GM18520 (cell line): ENCODE data around the gene SMARCD1.
"Not testable (repeated sequence)": the region's sequence is repeated elsewhere in the genome, so short reads cannot be mapped to it uniquely, and the experiment has no call there.

Experiments used
- ATAC-seq: cut with Tn5 transposase; IDR thresholded peaks from one replicate; pipeline ENCODE4 v1.9.1; 2021; ENCODE audit not compliant: unreplicated experiment

SMARCD1 gene

DNA sequence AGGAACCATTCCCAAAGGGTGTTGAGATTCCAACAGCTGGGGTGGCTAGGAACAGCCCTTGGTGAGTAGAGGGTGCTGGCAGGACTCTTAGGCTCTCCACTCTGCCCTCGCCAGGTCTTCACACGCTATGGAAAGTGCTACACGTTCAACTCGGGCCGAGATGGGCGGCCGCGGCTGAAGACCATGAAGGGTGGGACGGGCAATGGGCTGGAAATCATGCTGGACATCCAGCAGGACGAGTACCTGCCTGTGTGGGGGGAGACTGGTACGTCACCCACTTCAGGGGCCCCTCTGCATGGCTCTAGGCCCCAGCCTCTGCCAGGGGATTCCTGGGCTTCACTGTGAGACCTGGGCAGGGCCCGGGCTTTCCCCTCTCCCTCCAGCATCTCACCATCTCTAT lies 8.0 kb upstream of the SMARCD1 start:
- no peak for ATAC-seq

DNA sequence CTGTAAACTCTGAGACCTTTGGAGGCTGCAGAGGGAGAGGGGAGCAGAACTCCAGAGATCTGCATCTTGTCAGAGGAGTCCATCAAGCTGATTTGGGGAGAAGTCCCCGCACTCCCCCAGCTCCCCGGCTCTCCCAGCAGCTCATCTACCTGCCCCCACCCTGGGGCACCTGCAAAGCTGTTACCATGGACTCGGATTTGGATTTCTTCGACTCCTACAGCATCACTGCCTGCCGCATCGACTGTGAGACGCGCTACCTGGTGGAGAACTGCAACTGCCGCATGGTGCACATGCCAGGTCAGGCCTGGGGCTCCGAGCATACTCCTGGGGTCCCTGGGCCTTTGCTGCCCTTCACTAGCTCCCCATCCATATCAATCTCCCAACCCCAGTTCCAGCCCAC lies 6.9 kb upstream of the SMARCD1 start:
- ATAC-seq = no peak

DNA sequence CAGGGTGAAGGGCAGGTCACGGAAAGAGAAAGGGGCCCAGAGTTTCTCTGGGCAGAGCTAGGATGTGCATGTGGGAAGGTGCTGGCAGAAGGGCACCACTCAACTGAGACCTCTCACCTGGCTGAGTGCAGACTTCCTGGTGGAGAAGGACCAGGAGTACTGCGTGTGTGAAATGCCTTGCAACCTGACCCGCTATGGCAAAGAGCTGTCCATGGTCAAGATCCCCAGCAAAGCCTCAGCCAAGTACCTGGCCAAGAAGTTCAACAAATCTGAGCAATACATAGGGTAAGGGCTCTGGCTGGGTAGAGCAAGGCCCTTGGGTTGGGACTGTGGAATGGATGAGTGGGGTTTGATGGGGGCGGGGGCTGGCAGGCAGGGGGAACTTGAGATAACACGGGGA lies 5.4 kb upstream of the SMARCD1 start:
- no peak for ATAC-seq

GRCh38 chr12:50081096-50081808 lies 3.9 kb upstream of the SMARCD1 start:
- no peak for ATAC-seq

GRCh38 chr12:50082644-50083043 lies 2.5 kb upstream of the SMARCD1 start:
- ATAC-seq = no peak

DNA sequence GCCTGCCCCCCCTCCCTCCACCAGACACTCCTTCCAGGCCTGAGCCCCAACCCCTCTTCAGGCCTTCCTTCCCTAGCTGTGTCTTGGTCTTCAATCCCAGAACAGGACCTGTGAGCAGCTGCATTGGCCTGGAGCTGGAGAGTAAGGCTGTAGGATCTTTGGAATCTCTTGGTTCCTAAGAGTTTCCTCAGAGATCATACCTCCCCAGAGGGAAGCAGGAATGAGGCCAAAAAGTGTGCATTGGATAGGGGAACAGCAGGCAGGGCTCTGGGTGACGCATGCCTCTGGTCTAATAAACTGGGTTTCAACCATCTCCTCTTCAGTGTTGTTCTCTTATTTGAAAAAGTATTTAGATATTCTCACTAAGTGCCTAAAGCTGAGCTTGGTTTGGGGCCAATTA lies 1.8 kb upstream of the SMARCD1 start:
- no peak for ATAC-seq

DNA sequence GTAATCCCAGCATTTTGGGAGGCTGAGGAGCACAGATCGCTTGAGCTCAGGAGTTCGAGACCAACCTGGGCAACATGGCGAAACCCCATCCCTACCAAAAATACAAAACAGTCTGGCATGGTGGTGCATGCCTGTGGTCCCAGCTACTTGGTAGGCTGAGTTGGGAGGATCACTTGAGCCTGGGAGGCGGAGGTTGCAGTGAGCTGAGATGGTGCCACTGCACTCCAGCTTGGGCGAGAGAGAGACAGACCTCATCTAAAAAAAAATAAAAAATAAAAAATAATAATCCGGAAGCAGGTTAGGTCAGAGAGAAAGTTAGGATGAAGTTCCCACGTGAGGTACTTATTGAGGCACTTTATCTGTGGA lies 750 bp upstream of the SMARCD1 start:
- ATAC-seq = not testable (repeated sequence)

DNA sequence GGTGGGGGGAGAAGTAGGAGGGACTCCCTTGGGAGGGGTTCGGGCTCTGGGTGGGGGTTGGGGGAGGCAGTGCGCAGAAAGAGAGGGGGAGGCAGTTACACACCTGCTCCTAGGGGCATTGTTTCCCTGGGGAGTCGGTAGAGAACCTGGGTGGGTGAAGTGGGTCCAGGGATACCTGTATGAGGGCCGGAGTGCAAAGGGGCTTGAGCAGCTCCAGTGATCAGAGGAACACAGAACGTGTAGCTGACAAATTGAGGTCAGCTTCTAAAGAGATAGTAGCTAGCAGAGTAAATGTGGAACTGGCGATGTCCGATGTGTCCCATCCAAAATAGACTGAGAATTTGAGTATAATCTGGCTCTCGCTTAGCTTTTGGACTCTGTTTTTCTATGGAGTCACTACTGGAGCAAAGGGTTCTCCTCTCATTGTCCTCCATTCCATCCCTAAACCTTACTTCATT lies 502 bp downstream of the SMARCD1 start:
- ATAC-seq = no peak

DNA sequence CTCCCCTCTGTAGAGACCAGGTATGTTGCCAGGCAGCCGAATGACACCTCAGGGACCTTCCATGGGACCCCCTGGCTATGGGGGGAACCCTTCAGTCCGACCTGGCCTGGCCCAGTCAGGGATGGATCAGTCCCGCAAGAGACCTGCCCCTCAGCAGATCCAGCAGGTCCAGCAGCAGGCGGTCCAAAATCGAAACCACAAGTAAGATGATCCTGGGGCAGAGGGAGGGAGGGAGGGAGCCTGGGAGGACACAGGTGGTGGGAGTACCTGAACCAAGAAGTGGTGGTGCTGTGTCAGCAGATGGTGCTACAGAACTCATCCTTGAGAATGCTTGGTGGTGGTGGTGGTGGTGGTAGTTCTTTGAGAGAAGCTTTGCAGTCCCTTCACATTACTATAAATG lies 1.0 kb downstream of the SMARCD1 start:
- ATAC-seq = no peak

- ATAC-seq = no peak
These were observed 2.0 kb downstream of the SMARCD1 start for GRCh38 chr12:50087151-50087550.

DNA sequence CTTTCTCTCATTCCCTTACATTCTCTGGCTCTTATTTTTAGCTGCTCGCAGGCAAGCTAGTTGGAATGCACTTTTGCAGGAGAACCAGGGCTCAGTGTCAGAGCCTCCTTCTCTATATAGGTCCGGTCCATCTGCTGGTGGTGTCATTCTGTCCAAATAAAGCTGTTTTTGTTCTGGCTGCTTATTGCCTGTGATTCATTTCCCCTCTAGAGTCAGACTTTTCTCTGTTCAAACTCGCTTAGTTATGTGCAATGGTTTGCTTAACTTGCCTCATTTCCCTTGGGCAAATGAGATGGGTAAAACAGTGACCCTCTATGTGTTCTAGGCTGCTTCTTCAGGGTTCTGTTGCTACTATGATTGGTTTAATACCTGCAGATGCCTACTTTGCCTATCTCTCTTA lies 2.9 kb downstream of the SMARCD1 start:
- ATAC-seq = no peak

DNA sequence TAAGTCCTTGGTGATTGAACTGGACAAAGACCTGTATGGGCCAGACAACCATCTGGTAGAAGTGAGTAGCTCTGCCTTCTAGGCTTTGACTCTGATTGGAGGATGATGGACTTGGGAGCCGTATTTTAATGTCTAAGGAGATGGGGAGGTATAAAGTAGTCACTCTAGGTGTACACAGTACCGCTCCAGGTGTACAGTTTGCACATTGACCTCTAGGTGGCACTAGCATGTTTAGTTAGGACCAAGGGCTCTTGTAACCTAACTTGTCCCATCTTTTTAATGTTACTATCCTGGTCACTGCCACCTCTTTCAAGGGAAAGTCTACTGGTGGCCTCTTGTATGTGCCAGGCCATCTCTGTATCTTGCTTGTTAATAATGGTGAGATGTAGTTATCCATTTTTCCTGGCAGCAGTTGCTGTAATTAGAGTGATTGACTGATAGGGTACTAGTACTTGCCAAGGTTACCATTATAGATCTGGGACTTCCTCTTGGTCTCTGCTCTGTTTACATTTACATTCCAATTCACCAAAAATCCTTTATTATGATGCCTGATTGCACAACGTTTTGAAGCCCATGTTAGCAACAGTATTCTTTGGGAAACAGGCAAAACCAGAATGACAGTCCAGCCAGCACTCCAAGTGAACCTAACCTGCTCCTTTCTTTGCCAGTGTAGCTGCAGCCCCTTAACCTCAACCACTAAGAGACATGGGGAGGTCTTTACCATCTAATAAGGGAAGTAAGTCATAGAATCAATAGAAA lies 3.6 kb downstream of the SMARCD1 start:
- ATAC-seq = no peak

DNA sequence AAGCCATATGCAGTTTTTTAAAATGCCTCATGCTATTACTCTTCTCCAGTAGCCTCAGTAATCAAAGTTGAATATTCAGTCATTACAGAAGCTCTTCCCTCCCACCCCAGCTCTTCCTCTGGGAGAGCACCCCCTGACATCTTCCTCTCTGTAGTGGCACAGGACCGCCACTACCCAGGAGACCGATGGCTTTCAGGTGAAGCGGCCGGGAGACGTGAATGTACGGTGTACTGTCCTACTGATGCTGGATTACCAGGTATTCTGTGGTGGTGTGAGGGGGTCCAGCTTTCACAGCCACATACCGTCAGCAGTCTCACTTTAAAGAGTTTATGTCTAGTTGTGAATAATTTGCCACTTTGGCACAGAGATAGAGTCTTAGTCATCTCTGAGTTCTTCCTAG lies 4.6 kb downstream of the SMARCD1 start:
- ATAC-seq = no peak

DNA sequence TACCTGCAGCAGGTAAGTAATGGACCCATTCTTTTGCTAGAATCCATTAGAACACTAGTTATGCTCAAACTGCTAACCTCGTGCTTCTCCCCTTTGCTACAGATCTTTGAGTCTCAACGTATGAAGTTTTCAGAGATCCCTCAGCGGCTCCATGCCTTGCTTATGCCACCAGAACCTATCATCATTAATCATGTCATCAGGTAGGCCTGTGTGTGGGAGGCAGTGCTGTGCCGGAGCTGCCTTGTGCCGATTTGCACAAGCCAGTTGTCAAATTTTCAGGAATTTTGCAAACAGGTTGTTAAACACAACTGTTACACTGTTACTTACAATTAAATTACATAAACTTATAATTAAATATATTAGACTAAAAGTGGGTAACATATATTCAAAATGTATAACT lies 5.2 kb downstream of the SMARCD1 start:
- no peak for ATAC-seq

DNA sequence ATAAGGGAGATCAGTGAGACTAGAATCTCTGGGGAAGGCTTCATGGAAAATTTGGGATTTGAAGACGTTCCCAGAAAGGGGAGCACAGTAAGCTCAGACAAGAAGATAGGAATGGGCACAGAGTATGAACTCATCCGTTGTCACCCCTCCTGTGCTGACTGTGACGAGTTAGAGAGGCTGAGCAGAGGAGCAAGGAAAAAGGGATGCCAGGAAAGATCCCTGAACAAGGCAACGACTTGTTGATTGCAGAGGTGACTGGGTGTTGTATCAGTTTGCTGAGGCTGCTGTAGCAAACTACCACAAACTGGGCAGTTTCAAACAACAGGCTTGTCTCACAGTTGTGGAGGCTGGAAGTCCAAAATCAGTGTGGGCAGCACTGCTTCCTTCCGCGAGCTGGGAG lies 12.8 kb downstream of the SMARCD1 start:
- ATAC-seq = no peak

DNA sequence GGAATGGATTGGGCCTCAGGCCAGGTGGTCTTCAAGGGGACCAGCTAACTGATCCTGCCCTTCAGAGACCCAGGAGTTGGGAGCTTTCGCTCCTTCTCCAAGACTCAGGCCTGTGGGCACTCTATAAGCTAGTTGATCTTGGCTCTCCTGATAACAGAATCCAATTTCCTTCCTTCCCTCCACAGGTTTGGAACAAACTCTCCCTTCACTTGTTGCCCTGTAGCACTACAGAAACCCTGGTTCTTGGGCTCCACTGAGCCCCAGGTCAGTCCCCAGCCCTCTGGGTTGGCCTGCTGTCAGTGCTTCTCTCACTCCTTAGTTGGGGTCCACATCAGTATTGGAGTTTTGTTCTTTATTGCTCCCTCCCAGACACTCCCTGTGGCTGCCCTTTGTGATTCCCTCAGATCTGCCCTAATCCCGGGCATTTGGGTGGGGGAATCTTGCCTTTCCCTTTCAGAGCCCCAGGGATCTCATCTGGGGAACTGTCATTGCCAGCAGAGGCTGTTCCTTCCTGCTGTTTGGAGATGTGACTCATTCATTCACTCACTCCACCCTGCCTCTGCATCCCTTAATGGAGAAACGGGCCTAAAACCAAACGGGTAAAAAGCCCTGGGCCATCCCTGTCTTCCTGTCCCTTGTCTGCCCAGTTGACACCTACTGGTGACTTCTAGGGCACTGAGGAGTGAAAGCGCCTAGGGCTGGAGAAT lies 14.3 kb downstream of the SMARCD1 start:
- no peak for ATAC-seq

GRCh38 chr12:50100561-50100960 lies 15.4 kb downstream of the SMARCD1 start:
- ATAC-seq = no peak

DNA sequence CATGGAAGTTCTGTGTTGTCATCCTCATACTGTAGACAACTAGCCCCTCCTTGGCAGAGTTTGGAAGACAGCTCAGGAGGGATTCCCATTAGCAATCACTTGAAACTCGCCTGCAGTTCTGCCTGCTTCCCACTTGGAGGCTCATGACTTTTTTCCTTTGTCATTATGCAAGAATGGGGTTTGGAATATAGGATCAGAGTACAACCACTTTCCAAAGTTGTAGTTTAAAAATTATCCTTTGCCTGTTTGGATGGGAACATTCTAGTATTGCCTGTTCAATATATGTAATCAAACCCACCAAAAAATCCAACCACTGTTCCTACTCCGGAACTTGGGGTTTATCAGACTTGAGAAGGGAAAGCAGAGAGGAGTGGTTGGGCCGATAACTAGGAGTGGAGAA lies 16.5 kb downstream of the SMARCD1 start:
- no peak for ATAC-seq

- ATAC-seq = no peak
These were observed 17.0 kb downstream of the SMARCD1 start for GRCh38 chr12:50102131-50102531.

GRCh38 chr12:50102646-50103309 lies 17.6 kb downstream of the SMARCD1 start:
- no peak for ATAC-seq

DNA sequence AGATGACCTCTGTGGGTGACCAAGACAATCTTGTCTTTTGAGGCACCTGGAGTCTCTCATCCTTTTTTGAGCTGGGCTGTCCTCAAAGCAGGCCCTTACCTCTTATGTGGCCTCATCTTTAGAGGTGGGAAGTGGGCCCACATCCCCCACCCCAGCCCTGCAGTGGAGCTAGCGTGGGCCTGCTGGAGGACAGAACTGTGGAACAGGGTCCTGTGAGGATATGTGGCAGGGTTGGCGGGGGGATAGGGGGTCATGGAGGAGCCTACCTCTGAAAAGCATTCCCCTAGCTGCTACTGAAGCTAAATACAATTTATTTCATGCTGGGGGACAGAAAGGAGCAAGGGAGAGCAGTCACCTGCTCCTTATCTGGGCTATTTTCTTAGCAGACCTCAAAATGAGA lies 18.2 kb downstream of the SMARCD1 start:
- ATAC-seq = no peak
